OCI-LY3 (cell line): ENCODE measurements around the gene PRCD.
"Not testable (repeated sequence)": the region's sequence is repeated elsewhere in the genome, so short reads cannot be mapped to it uniquely, and the experiment has no call there.

Source experiments
- CTCF ChIP-seq: fragments of 200-600, 300-600 bp; sonication (generic); IDR thresholded peaks from 2 replicates; pipeline ENCODE4 v1.5.1; 2014; ENCODE audit warnings: antibody characterized with exemption, low read length, low read depth
- EZH2phosphoT487 ChIP-seq: fragments of 200-600 bp; shearing (Covaris generic); IDR thresholded peaks from 2 replicates; pipeline ENCODE4 v1.6.1; 2018; ENCODE audit warnings: antibody characterized with exemption, mixed run types, low read depth

GRCh38 chr17:76563359-76563758 is 23.5 kb downstream of the PRCD start:
- TF ChIP-seq CTCF, EZH2phosphoT487: not testable (repeated sequence)
